HCT116 (cell line): Measurements from ENCODE around the gene PPM1D. TPM values are rescaled to one million over a fixed set of nuclear protein-coding genes. Genes with fewer than 3 reads are reported as not detected.

Experiments used
- ATAC-seq: fragments of 200-7000 bp; cut with Tn5 transposase; 2 replicates; pipeline ENCODE4 v1.9.1; 2020; ENCODE audit warnings: mild to moderate bottlenecking, moderate library complexity
- BruUV-seq: library from RNA; stranded (reverse); fragments of 400-500 nt; replicated peaks from 2 replicates; lab custom pipeline; 2021; lab: Mats Ljungman, UMichigan
- CTCF ChIA-PET: fragments of 300-600 bp; sonication (Branson Sonifier 250); formaldehyde crosslinking; loops from one replicate; lab custom pipeline; 2021; ENCODE audit warnings: antibody characterized with exemption; lab: Charles Lee
- POLR2A ChIA-PET: fragments of 300-600, 350-600 bp; sonication (Branson Sonifier 250); formaldehyde crosslinking; loops from one replicate; lab custom pipeline; 2021; ENCODE audit warnings: antibody characterized with exemption; lab: Charles Lee
- RAD21 ChIA-PET, 2 experiments: fragments of 300-600 bp; sonication (Branson Sonifier 250); formaldehyde crosslinking; loops; one replicate each; lab custom pipeline; 2023; ENCODE audit warnings: low total read pairs in 2 of 2; ENCODE audit not compliant: uncharacterized antibody in 2 of 2, unreplicated experiment in 2 of 2, low non-redundant PET in 1 of 2; lab: Charles Lee
- DNase-seq: peaks from one replicate; pipeline ENCODE4 v3.0.0-alpha.2; 2010; ENCODE audit warnings: low read depth, low spot score
- H2AFZ ChIP-seq: fragments of 200-600 bp; shearing (Covaris generic), sonication (generic); 2 replicates; pipeline ENCODE4 v1.6.1; 2017; ENCODE audit warnings: low read depth, mixed run types, mixed read lengths, antibody characterized with exemption, low read length; ENCODE audit not compliant: poor library complexity, severe bottlenecking
- H3K27ac ChIP-seq: 2 replicates; pipeline ENCODE4 v1.5.1; 2012; ENCODE audit warnings: low read depth, low read length
- H3K27me3 ChIP-seq: fragments of 200-600 bp; sonication (generic); 2 replicates; pipeline ENCODE4 v1.6.1; 2016; ENCODE audit warnings: mixed run types, low read length, mixed read lengths; ENCODE audit not compliant: insufficient read depth
- H3K36me3 ChIP-seq, 2 experiments: fragments of 200-500 bp in 1 of 2; fragments of 200-600 bp in 1 of 2; sonication (Bioruptor generic) in 1 of 2; sonication (generic) in 1 of 2; 2 replicates each; pipeline versions ENCODE4 v1.5.1 to v1.6.1; 2014 to 2016; ENCODE audit warnings: low read length in 2 of 2, inconsistent platforms in 1 of 2, mixed read lengths in 1 of 2, mixed run types in 1 of 2; ENCODE audit not compliant: insufficient read depth in 2 of 2, control insufficient read depth in 1 of 2
- H3K4me1 ChIP-seq, 2 experiments: fragments of 200-600 bp in 1 of 2; sonication (generic) in 1 of 2; 2 replicates each; pipeline versions ENCODE4 v1.5.1 to v1.6.1; 2012 to 2017; ENCODE audit warnings: low read length in 2 of 2, inconsistent platforms in 1 of 2, mild to moderate bottlenecking in 1 of 2, mixed read lengths in 1 of 2, mixed run types in 1 of 2, moderate library complexity in 1 of 2; ENCODE audit not compliant: insufficient read depth in 2 of 2, control insufficient read depth in 1 of 2
- H3K4me2 ChIP-seq: fragments of 200-600 bp; sonication (generic); 2 replicates; pipeline ENCODE4 v1.6.1; 2017; ENCODE audit warnings: mixed run types, low read length, mixed read lengths
- H3K4me3 ChIP-seq, 2 experiments: fragments of 200-600 bp in 1 of 2; sonication (generic) in 1 of 2; replicated peaks in 1 of 2; 2 replicates each; pipeline ENCODE4 v1.5.1; 2011 to 2016; ENCODE audit warnings: low read length in 2 of 2, control low read depth in 1 of 2, low read depth in 1 of 2, mild to moderate bottlenecking in 1 of 2, mixed read lengths in 1 of 2, mixed run types in 1 of 2
- H3K79me2 ChIP-seq: fragments of 200-600 bp; sonication (generic); 2 replicates; pipeline ENCODE4 v1.6.1; 2017; ENCODE audit warnings: mild to moderate bottlenecking, mixed run types, low read length, moderate library complexity, mixed read lengths; ENCODE audit not compliant: insufficient read depth
- H3K9ac ChIP-seq: fragments of 200-600 bp; sonication (generic); 2 replicates; pipeline ENCODE4 v1.6.1; 2016; ENCODE audit warnings: low read length, mixed read lengths
- H3K9me2 ChIP-seq: fragments of 200-600 bp; sonication (generic), shearing (Covaris generic); 2 replicates; pipeline ENCODE4 v1.6.1; 2017; ENCODE audit warnings: mixed run types, mild to moderate bottlenecking, moderate library complexity; ENCODE audit not compliant: insufficient read depth
- H3K9me3 ChIP-seq, 2 experiments: fragments of 200-500 bp in 1 of 2; fragments of 200-600 bp in 1 of 2; sonication (Bioruptor generic) in 1 of 2; sonication (generic) in 1 of 2; 2 replicates each; pipeline ENCODE4 v1.6.1; 2014 to 2017; ENCODE audit warnings: low read length in 2 of 2, mixed read lengths in 2 of 2, inconsistent platforms in 1 of 2, low read depth in 1 of 2, mild to moderate bottlenecking in 1 of 2, mixed run types in 1 of 2, moderate library complexity in 1 of 2; ENCODE audit not compliant: control insufficient read depth in 1 of 2, insufficient read depth in 1 of 2
- H4K20me1 ChIP-seq: fragments of 200-600 bp; sonication (generic), shearing (Covaris generic); 2 replicates; pipeline ENCODE4 v1.6.1; 2017; ENCODE audit warnings: mixed run types, mild to moderate bottlenecking, moderate library complexity; ENCODE audit not compliant: insufficient read depth
- REST ChIP-seq: IDR thresholded peaks from 2 replicates; pipeline ENCODE4 v1.6.1; 2012; ENCODE audit warnings: low read depth
- intact Hi-C: fragments of 100-400 bp; cut with micrococcal nuclease; formaldehyde crosslinking; loops from 2 replicates; pipeline ENCODE4 v1.10.0; 2022
- total RNA-seq: library from RNA; stranded (reverse); gene quantifications from one replicate; pipeline ENCODE4 v1.2.1, GENCODE V29; 2021; ENCODE audit not compliant: unreplicated experiment

Gene PPM1D
- total RNA-seq, 1 experiment from 2014 or later = 29.1 TPM

GRCh38 chr17:60573236-60574051 is 26.5 kb upstream of the PPM1D start:
- POLR2A ChIA-PET = no interaction called here
- H3K4me2 ChIP-seq = no peak overlapping the region
- H3K9me2 ChIP-seq = no peaks in the 10 kb centered on the region
- intact Hi-C loops = no loop called here
- no peaks in the 10 kb centered on the region for H4K20me1 ChIP-seq
- no peaks in the 10 kb centered on the region for H3K36me3 ChIP-seq
- TF ChIP-seq REST = no peak
- H3K9ac ChIP-seq = no peak overlapping the region
- H3K4me1 ChIP-seq = no peaks in the 10 kb centered on the region
- no peaks in the 10 kb centered on the region for H3K9me3 ChIP-seq
- H3K4me3 ChIP-seq = no peak overlapping the region
- no TSS peak for BruUV-seq
- ATAC-seq (no peak), DNase-seq (no peak)
- CTCF ChIA-PET = interaction anchor here (0.8 to 1.6 kb wide), 3 partner anchors 8 to 65 kb away, joined by 3 to 4 read pairs (median 3); no protein-coding TSS in a partner anchor
- RAD21 ChIA-PET = no interaction called here
- H3K27me3 ChIP-seq = no peaks in the 10 kb centered on the region
- H3K79me2 ChIP-seq = no peaks in the 10 kb centered on the region
- H2AFZ ChIP-seq = no peak overlapping the region
- H3K27ac ChIP-seq = no peak overlapping the region
